HepG2 (cell line): ENCODE measurements around the gene CDH2. TPM values are rescaled to one million over a fixed set of nuclear protein-coding genes. Genes with fewer than 3 reads are reported as not detected.

ENCODE experiments used
- ATAC-seq: fragments of 200-7000 bp; cut with Tn5 transposase; 3 replicates; pipeline ENCODE4 v1.9.1; 2020; ENCODE audit warnings: mild to moderate bottlenecking, moderate library complexity
- BruUV-seq: library from RNA; stranded (reverse); fragments of 400-500 nt; replicated peaks from 2 replicates; lab custom pipeline; 2021; lab: Mats Ljungman, UMichigan
- CTCF ChIA-PET: fragments of 300-600 bp; formaldehyde crosslinking; extraction: SDS; loops from one replicate; lab custom pipeline; 2021; ENCODE audit warnings: low total read pairs, inconsistent platforms, low intra/inter-chr PET ratio; lab: Yijun Ruan, JAX
- POLR2A ChIA-PET: fragments of 350-600 bp; sonication (Branson Sonifier 250); formaldehyde crosslinking; loops from one replicate; lab custom pipeline; 2020; ENCODE audit warnings: antibody characterized with exemption, inconsistent platforms; lab: Yijun Ruan, JAX
- DNase-seq: peaks from one replicate; pipeline ENCODE4 v3.0.0-alpha.2; 2015; ENCODE audit warnings: low spot score
- FAIRE-seq: peaks from 3 replicates; lab custom pipeline; 2011; peaks lifted over from hg19 to GRCh38; lab: Jason Lieb, UNC
- H2AFZ ChIP-seq: one replicate; pipeline ENCODE4 v1.6.1; 2011; ENCODE audit warnings: low read length, inconsistent platforms
- H3K27ac ChIP-seq: fragments of 300-600 bp; 3 replicates; pipeline ENCODE4 v1.8.0; 2011; ENCODE audit warnings: mixed run types, mild to moderate bottlenecking, mixed read lengths, low read length, inconsistent platforms; ENCODE audit not compliant: insufficient read depth; ENCODE audit errors: extremely low read length
- H3K27me3 ChIP-seq, 2 experiments: fragments of 200-600 bp in 1 of 2; 2 replicates in 1 of 2; 3 replicates in 1 of 2; pipeline versions ENCODE4 v1.6.0 to v1.8.0; 2011; ENCODE audit warnings: low read length in 2 of 2, mild to moderate bottlenecking in 2 of 2, moderate library complexity in 2 of 2, inconsistent platforms in 1 of 2; ENCODE audit not compliant: insufficient read depth in 2 of 2, control insufficient read depth in 1 of 2
- H3K36me3 ChIP-seq, 2 experiments: fragments of 200-600 bp in 1 of 2; replicated peaks in 1 of 2; 2 replicates in 1 of 2; 3 replicates in 1 of 2; pipeline versions ENCODE4 v1.5.1 to v1.8.0; 2011; ENCODE audit warnings: low read length in 2 of 2, inconsistent platforms in 1 of 2; ENCODE audit not compliant: insufficient read depth in 2 of 2, control insufficient read depth in 1 of 2
- H3K4me1 ChIP-seq: 2 replicates; pipeline ENCODE4 v1.5.1; 2012; ENCODE audit warnings: low read length, inconsistent platforms; ENCODE audit not compliant: insufficient read depth
- H3K4me2 ChIP-seq: 2 replicates; pipeline ENCODE4 v1.6.0; 2011; ENCODE audit warnings: low read depth, low read length, inconsistent platforms
- H3K4me3 ChIP-seq, 3 experiments: fragments of 200-600 bp in 1 of 3; sonication (generic), shearing (Covaris generic) in 1 of 3; replicated peaks in 1 of 3; 2 replicates each; pipeline ENCODE4 v1.5.1; 2011 to 2016; ENCODE audit warnings: low read length in 3 of 3, inconsistent platforms in 2 of 3, low read depth in 2 of 3, mild to moderate bottlenecking in 2 of 3, control low read depth in 1 of 3, mixed read lengths in 1 of 3; ENCODE audit not compliant: insufficient read depth in 1 of 3
- H3K79me2 ChIP-seq: one replicate; pipeline ENCODE4 v1.6.1; 2011; ENCODE audit warnings: low read length, inconsistent platforms; ENCODE audit not compliant: insufficient read depth
- H3K9ac ChIP-seq: 2 replicates; pipeline ENCODE4 v1.6.0; 2011; ENCODE audit warnings: mild to moderate bottlenecking, low read depth, low read length, inconsistent platforms; ENCODE audit not compliant: insufficient read depth
- H3K9me3 ChIP-seq: 2 replicates; pipeline ENCODE4 v1.5.1; 2012; ENCODE audit warnings: mild to moderate bottlenecking, low read length
- H4K20me1 ChIP-seq: 2 replicates; pipeline ENCODE4 v1.6.0; 2011; ENCODE audit warnings: inconsistent platforms, mild to moderate bottlenecking, low read length, moderate library complexity; ENCODE audit not compliant: insufficient read depth
- CEBPB ChIP-seq: IDR thresholded peaks from 2 replicates; pipeline ENCODE4 v1.6.1; 2011; ENCODE audit warnings: low read depth, low read length, improper control_type of control experiment, borderline replicate concordance
- NFIC ChIP-seq: IDR thresholded peaks from 2 replicates; pipeline ENCODE4 v1.6.1; 2012; ENCODE audit warnings: mild to moderate bottlenecking, low read length, inconsistent platforms
- TBX2 ChIP-seq: sonication (generic); formaldehyde crosslinking; IDR thresholded peaks from 2 replicates; pipeline ENCODE4 v1.5.0; 2020; ENCODE audit warnings: missing genetic modification reagents, mild to moderate bottlenecking, borderline replicate concordance
- ZBTB20 ChIP-seq: sonication (generic); formaldehyde crosslinking; IDR thresholded peaks from 2 replicates; pipeline ENCODE4 v1.8.1; 2023; ENCODE audit warnings: missing genetic modification reagents, low read depth, mild to moderate bottlenecking, borderline replicate concordance
- ZNF136 ChIP-seq: sonication (generic); formaldehyde crosslinking; IDR thresholded peaks from 2 replicates; pipeline ENCODE4 v1.8.1; 2022; ENCODE audit warnings: low read depth, mild to moderate bottlenecking, moderate library complexity, missing genetic modification reagents
- WGBS: methylation state at CpG from one replicate; pipeline ENCODE4 v1.1.6; 2017; ENCODE audit warnings: low lambda C conversion rate; 5-methylcytosine and 5-hydroxymethylcytosine counted together
- in situ Hi-C: cut with HindIII; loops from 2 replicates; pipeline ENCODE4 v1.10.0; 2017; ENCODE audit warnings: low pct_unique_long_range_greater_than_20kb; ENCODE audit not compliant: extremely low pct_ligation_motif_present
- intact Hi-C: fragments of 100-400 bp; cut with micrococcal nuclease; formaldehyde crosslinking; loops from one replicate; pipeline ENCODE4 v1.10.0; 2022; ENCODE audit not compliant: unreplicated experiment
- polyA plus RNA-seq, 8 experiments: library from polyadenylated mRNA; depleted of rRNA in 3 of 8; stranded (reverse) in 7 of 8; unstranded in 1 of 8; fragments of >200 nt; fragmentation: Illumina TruSeq in 4 of 8; extraction: Trizol in 4 of 8; gene quantifications; 2 replicates each; pipeline versions ENCODE4 v1.2.1 to v1.2.3, GENCODE V29; 2011 to 2016; ENCODE audit warnings: low read depth in 4 of 8, missing spikeins in 1 of 8, mixed read lengths in 1 of 8; ENCODE audit not compliant: insufficient read depth in 1 of 8
- total RNA-seq, 5 experiments: library from RNA; depleted of rRNA; stranded (reverse); fragments of >200 nt; fragmentation: Illumina TruSeq; extraction: Trizol; gene quantifications; 2 replicates each; pipeline ENCODE4 v1.2.3, GENCODE V29; 2016; ENCODE audit warnings: low read depth in 1 of 5
- TF ChIP-seq, protein P1 (sequence below): sonication (generic); formaldehyde crosslinking; IDR thresholded peaks from 2 replicates; pipeline ENCODE4 v1.5.0; 2020; ENCODE audit warnings: mild to moderate bottlenecking, missing genetic modification reagents, borderline replicate concordance
- TF ChIP-seq, protein P2 (sequence below): sonication (generic); formaldehyde crosslinking; IDR thresholded peaks from 2 replicates; pipeline ENCODE4 v1.5.1; 2020; ENCODE audit warnings: mild to moderate bottlenecking, missing genetic modification reagents, moderate library complexity
- TF ChIP-seq, protein P3 (sequence below): sonication (generic); formaldehyde crosslinking; IDR thresholded peaks from 2 replicates; pipeline ENCODE4 v1.4.0; 2020; ENCODE audit warnings: missing genetic modification reagents

Gene CDH2
- total and polyA plus RNA-seq, 2 of the 13 experiments (the other 11 are each of a cell fraction or from before 2014, with no cell fraction given), result 18.6 to 36.1 TPM

DNA sequence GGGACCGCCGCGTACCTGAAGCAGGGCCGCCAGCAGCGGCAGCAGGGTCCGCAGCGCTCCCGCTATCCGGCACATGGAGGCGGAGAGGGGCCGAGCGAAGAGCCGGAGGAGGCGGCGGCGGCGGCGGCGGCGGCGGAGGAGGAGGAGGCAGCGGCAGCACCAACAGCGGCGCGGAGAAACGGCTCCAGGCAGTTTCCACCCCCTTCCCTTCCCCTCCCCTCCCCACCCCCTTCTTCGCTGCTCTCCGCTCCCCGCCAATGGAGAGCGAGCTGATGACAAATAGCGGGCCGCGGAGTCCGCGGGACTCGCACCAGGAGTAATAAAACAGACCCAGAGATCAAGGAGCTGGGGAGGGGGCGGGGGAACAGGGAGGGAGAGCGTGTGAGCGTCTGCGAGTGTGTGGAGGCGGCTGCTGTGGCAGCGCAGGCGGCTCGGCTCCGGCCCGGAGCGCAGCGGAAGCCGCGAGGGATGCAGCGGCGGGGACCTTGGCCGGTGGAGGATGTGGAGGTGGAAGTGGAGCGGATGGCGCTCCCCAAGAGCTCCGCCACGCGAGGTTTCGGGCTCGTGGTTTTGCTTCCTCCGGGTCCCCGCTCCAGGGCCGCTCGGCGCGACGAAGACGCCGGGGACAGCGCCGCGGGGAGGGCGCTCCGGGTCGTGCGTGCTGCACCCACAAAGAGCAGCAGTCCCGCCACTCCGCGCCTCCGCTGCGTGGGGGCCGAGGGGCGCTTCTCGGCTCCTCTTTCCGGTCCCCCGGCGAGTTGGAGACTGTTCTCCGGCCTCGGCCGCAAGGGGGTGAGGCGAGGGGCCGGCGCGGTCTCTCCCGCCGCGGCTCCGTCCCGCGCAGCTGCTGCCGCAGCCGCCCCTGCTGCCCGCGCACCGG, at the start of gene CDH2 (continued):
- TF ChIP-seq ZBTB20 (CRISPR knock-in tag), result no peak
- TF ChIP-seq, protein P1, sequence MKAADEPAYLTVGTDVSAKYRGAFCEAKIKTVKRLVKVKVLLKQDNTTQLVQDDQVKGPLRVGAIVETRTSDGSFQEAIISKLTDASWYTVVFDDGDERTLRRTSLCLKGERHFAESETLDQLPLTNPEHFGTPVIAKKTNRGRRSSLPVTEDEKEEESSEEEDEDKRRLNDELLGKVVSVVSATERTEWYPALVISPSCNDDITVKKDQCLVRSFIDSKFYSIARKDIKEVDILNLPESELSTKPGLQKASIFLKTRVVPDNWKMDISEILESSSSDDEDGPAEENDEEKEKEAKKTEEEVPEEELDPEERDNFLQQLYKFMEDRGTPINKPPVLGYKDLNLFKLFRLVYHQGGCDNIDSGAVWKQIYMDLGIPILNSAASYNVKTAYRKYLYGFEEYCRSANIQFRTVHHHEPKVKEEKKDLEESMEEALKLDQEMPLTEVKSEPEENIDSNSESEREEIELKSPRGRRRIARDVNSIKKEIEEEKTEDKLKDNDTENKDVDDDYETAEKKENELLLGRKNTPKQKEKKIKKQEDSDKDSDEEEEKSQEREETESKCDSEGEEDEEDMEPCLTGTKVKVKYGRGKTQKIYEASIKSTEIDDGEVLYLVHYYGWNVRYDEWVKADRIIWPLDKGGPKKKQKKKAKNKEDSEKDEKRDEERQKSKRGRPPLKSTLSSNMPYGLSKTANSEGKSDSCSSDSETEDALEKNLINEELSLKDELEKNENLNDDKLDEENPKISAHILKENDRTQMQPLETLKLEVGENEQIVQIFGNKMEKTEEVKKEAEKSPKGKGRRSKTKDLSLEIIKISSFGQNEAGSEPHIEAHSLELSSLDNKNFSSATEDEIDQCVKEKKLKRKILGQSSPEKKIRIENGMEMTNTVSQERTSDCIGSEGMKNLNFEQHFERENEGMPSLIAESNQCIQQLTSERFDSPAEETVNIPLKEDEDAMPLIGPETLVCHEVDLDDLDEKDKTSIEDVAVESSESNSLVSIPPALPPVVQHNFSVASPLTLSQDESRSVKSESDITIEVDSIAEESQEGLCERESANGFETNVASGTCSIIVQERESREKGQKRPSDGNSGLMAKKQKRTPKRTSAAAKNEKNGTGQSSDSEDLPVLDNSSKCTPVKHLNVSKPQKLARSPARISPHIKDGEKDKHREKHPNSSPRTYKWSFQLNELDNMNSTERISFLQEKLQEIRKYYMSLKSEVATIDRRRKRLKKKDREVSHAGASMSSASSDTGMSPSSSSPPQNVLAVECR (CRISPR knock-in tag), result peak; percentile 60; the same call in 1 of the 2 replicates

DNA sequence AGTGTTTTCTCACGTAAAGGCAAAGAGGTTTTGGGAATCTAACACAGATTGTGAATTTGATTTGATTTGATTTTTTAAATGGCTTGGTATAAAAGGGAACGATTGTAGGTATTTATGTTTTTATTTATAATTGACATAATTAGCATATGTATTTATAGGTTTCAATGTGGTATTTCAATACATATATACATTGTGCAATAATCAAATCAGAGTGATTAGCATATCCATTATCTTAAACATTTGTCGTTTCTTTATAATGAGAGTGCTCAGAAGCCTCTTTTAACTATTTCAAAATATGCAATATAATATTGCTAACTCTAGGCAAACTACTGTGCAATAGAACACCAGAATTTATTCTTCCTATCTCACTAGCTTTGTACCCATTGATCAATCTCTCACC, 35.1 kb upstream of the CDH2 start:
- intact Hi-C loops, result loop anchor here (2.0 kb wide), 1 partner anchor 19 kb away; no protein-coding TSS in a partner anchor
- H3K4me2 ChIP-seq, result no peak overlapping the region
- DNase-seq (no peak), FAIRE-seq (no peak), ATAC-seq (no peak)
- TF ChIP-seq, protein P2, sequence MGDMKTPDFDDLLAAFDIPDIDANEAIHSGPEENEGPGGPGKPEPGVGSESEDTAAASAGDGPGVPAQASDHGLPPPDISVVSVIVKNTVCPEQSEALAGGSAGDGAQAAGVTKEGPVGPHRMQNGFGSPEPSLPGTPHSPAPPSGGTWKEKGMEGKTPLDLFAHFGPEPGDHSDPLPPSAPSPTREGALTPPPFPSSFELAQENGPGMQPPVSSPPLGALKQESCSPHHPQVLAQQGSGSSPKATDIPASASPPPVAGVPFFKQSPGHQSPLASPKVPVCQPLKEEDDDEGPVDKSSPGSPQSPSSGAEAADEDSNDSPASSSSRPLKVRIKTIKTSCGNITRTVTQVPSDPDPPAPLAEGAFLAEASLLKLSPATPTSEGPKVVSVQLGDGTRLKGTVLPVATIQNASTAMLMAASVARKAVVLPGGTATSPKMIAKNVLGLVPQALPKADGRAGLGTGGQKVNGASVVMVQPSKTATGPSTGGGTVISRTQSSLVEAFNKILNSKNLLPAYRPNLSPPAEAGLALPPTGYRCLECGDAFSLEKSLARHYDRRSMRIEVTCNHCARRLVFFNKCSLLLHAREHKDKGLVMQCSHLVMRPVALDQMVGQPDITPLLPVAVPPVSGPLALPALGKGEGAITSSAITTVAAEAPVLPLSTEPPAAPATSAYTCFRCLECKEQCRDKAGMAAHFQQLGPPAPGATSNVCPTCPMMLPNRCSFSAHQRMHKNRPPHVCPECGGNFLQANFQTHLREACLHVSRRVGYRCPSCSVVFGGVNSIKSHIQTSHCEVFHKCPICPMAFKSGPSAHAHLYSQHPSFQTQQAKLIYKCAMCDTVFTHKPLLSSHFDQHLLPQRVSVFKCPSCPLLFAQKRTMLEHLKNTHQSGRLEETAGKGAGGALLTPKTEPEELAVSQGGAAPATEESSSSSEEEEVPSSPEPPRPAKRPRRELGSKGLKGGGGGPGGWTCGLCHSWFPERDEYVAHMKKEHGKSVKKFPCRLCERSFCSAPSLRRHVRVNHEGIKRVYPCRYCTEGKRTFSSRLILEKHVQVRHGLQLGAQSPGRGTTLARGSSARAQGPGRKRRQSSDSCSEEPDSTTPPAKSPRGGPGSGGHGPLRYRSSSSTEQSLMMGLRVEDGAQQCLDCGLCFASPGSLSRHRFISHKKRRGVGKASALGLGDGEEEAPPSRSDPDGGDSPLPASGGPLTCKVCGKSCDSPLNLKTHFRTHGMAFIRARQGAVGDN (CRISPR knock-in tag), result no peak
- TF ChIP-seq NFIC, result no peak
- TF ChIP-seq, protein P3, sequence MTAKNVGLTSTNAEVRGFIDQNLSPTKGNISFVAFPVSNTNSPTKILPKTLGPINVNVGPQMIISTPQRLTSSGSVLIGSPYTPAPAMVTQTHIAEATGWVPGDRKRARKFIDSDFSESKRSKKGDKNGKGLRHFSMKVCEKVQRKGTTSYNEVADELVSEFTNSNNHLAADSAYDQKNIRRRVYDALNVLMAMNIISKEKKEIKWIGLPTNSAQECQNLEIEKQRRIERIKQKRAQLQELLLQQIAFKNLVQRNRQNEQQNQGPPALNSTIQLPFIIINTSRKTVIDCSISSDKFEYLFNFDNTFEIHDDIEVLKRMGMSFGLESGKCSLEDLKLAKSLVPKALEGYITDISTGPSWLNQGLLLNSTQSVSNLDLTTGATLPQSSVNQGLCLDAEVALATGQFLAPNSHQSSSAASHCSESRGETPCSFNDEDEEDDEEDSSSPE (CRISPR knock-in tag), result no peak
- TF ChIP-seq TBX2 (CRISPR knock-in tag), result no peak
- TF ChIP-seq ZNF136, result no peak
- peak; percentile 27; the same call in 1 of the 2 replicates for TF ChIP-seq CEBPB
- CTCF ChIA-PET, result no interaction called here
- H3K79me2 ChIP-seq, result no peaks in the 10 kb centered on the region
- H4K20me1 ChIP-seq, result no peaks in the 10 kb centered on the region
- no peak overlapping the region for H2AFZ ChIP-seq
- H3K9ac ChIP-seq, result no peak overlapping the region
- H3K27me3 ChIP-seq, result no peaks in the 10 kb centered on the region
- POLR2A ChIA-PET, result no interaction called here
- no peak overlapping the region for H3K27ac ChIP-seq
- H3K4me1 ChIP-seq, result no peaks in the 10 kb centered on the region
- H3K9me3 ChIP-seq, result no peaks in the 10 kb centered on the region
- in situ Hi-C loops, result no loop called here
- no TSS peak for BruUV-seq
- no peaks in the 10 kb centered on the region for H3K36me3 ChIP-seq
- 26% methylated on average over 3 of the region's 3 CpGs for WGBS
- no peak overlapping the region for H3K4me3 ChIP-seq
